ENCODE data around the gene TMC1.

TMC1 gene

GRCh38 chr9:72755836-72756235, 234.4 kb downstream of the TMC1 start:
- no peaks in the 10 kb centered on the region for H3K36me3 ChIP-seq (ENCODE audit: control insufficient read depth in 2 of 2, insufficient read depth in 2 of 2, low read length in 2 of 2)
- H3K4me1 ChIP-seq (ENCODE audit: control insufficient read depth, insufficient read depth, low read length), result no peaks in the 10 kb centered on the region
- H3K9ac ChIP-seq (ENCODE audit: low read length in 2 of 2), result no peak overlapping the region
- no peak overlapping the region for H3K4me3 ChIP-seq (ENCODE audit: low read length in 2 of 2)
- no peaks in the 10 kb centered on the region for H3K9me3 ChIP-seq (ENCODE audit: control insufficient read depth in 2 of 2, low read length in 2 of 2)
- no peaks in the 10 kb centered on the region for H3K27me3 ChIP-seq (ENCODE audit: control insufficient read depth in 1 of 2, insufficient read depth in 2 of 2, low read length in 2 of 2)
- no peak overlapping the region for H3K27ac ChIP-seq (ENCODE audit: low read length)

GRCh38 chr9:72758944-72759343, 237.5 kb downstream of the TMC1 start:
- Histone ChIP-seq H3K9ac (ENCODE audit: low read length in 2 of 2) (no peak overlapping the region), H3K4me3 (ENCODE audit: low read length in 2 of 2) (no peak overlapping the region), H3K9me3 (ENCODE audit: control insufficient read depth in 2 of 2, low read length in 2 of 2) (no peaks in the 10 kb centered on the region), H3K27me3 (ENCODE audit: control insufficient read depth in 1 of 2, insufficient read depth in 2 of 2, low read length in 2 of 2) (no peaks in the 10 kb centered on the region), H3K36me3 (ENCODE audit: control insufficient read depth in 2 of 2, insufficient read depth in 2 of 2, low read length in 2 of 2) (no peaks in the 10 kb centered on the region), H3K4me1 (ENCODE audit: control insufficient read depth, insufficient read depth, low read length) (no peaks in the 10 kb centered on the region), H3K27ac (ENCODE audit: low read length) (no peak overlapping the region)

GRCh38 chr9:72763022-72763421, 241.6 kb downstream of the TMC1 start:
- no peaks in the 10 kb centered on the region for H3K9me3 ChIP-seq (ENCODE audit: control insufficient read depth in 2 of 2, low read length in 2 of 2)
- no peaks in the 10 kb centered on the region for H3K4me1 ChIP-seq (ENCODE audit: control insufficient read depth, insufficient read depth, low read length)
- no peak overlapping the region for H3K4me3 ChIP-seq (ENCODE audit: low read length in 2 of 2)
- no peak overlapping the region for H3K27ac ChIP-seq (ENCODE audit: low read length)
- no peaks in the 10 kb centered on the region for H3K27me3 ChIP-seq (ENCODE audit: control insufficient read depth in 1 of 2, insufficient read depth in 2 of 2, low read length in 2 of 2)
- no peaks in the 10 kb centered on the region for H3K36me3 ChIP-seq (ENCODE audit: control insufficient read depth in 2 of 2, insufficient read depth in 2 of 2, low read length in 2 of 2)
- no peak overlapping the region for H3K9ac ChIP-seq (ENCODE audit: low read length in 2 of 2)

GRCh38 chr9:72769546-72769945, 248.1 kb downstream of the TMC1 start:
- H3K27ac ChIP-seq (ENCODE audit: low read length), result no peak overlapping the region
- H3K9me3 ChIP-seq (ENCODE audit: control insufficient read depth in 2 of 2, low read length in 2 of 2), result no peaks in the 10 kb centered on the region

GRCh38 chr9:72772661-72773060, 251.3 kb downstream of the TMC1 start:
- Histone ChIP-seq H3K36me3 (ENCODE audit: control insufficient read depth in 2 of 2, insufficient read depth in 2 of 2, low read length in 2 of 2) (no peaks in the 10 kb centered on the region), H3K9ac (ENCODE audit: low read length in 2 of 2) (no peak overlapping the region), H3K9me3 (ENCODE audit: control insufficient read depth in 2 of 2, low read length in 2 of 2) (no peaks in the 10 kb centered on the region), H3K27me3 (ENCODE audit: control insufficient read depth in 1 of 2, insufficient read depth in 2 of 2, low read length in 2 of 2) (no peaks in the 10 kb centered on the region), H3K4me3 (ENCODE audit: low read length in 2 of 2) (no peak overlapping the region), H3K27ac (ENCODE audit: low read length) (no peak overlapping the region), H3K4me1 (ENCODE audit: control insufficient read depth, insufficient read depth, low read length) (no peaks in the 10 kb centered on the region)

More at GRCh38 chr9:72769546-72769945, 248.1 kb downstream of the TMC1 start:
- Histone ChIP-seq H3K4me3 (ENCODE audit: low read length in 2 of 2) (no peak overlapping the region), H3K4me1 (ENCODE audit: control insufficient read depth, insufficient read depth, low read length) (no peaks in the 10 kb centered on the region), H3K27me3 (ENCODE audit: control insufficient read depth in 1 of 2, insufficient read depth in 2 of 2, low read length in 2 of 2) (no peaks in the 10 kb centered on the region), H3K36me3 (ENCODE audit: control insufficient read depth in 2 of 2, insufficient read depth in 2 of 2, low read length in 2 of 2) (no peaks in the 10 kb centered on the region), H3K9ac (ENCODE audit: low read length in 2 of 2) (no peak overlapping the region)

- no peaks in the 10 kb centered on the region for H3K27me3 ChIP-seq (ENCODE audit: control insufficient read depth in 1 of 2, insufficient read depth in 2 of 2, low read length in 2 of 2)
- H3K36me3 ChIP-seq (ENCODE audit: control insufficient read depth in 2 of 2, insufficient read depth in 2 of 2, low read length in 2 of 2), result no peaks in the 10 kb centered on the region
- H3K27ac ChIP-seq (ENCODE audit: low read length), result no peak overlapping the region
- no peaks in the 10 kb centered on the region for H3K9me3 ChIP-seq (ENCODE audit: control insufficient read depth in 2 of 2, low read length in 2 of 2)
- no peaks in the 10 kb centered on the region for H3K4me1 ChIP-seq (ENCODE audit: control insufficient read depth, insufficient read depth, low read length)
- no peak overlapping the region for H3K9ac ChIP-seq (ENCODE audit: low read length in 2 of 2)
- no peak overlapping the region for H3K4me3 ChIP-seq (ENCODE audit: low read length in 2 of 2)
These were observed 252.2 kb downstream of the TMC1 start for GRCh38 chr9:72773570-72773969.

- Histone ChIP-seq H3K4me3 (ENCODE audit: low read length in 2 of 2) (no peak overlapping the region), H3K4me1 (ENCODE audit: control insufficient read depth, insufficient read depth, low read length) (no peaks in the 10 kb centered on the region), H3K9ac (ENCODE audit: low read length in 2 of 2) (no peak overlapping the region), H3K27ac (ENCODE audit: low read length) (no peak overlapping the region), H3K27me3 (ENCODE audit: control insufficient read depth in 1 of 2, insufficient read depth in 2 of 2, low read length in 2 of 2) (no peaks in the 10 kb centered on the region), H3K36me3 (ENCODE audit: control insufficient read depth in 2 of 2, insufficient read depth in 2 of 2, low read length in 2 of 2) (no peaks in the 10 kb centered on the region), H3K9me3 (ENCODE audit: control insufficient read depth in 2 of 2, low read length in 2 of 2) (no peaks in the 10 kb centered on the region)
These were observed 254.2 kb downstream of the TMC1 start for GRCh38 chr9:72775570-72775969.

GRCh38 chr9:72779614-72780013, 258.2 kb downstream of the TMC1 start:
- H3K9ac ChIP-seq (ENCODE audit: low read length in 2 of 2), result no peak overlapping the region
- no peak overlapping the region for H3K4me3 ChIP-seq (ENCODE audit: low read length in 2 of 2)
- H3K27ac ChIP-seq (ENCODE audit: low read length), result no peak overlapping the region
- H3K9me3 ChIP-seq (ENCODE audit: control insufficient read depth in 2 of 2, low read length in 2 of 2), result no peaks in the 10 kb centered on the region
- no peaks in the 10 kb centered on the region for H3K36me3 ChIP-seq (ENCODE audit: control insufficient read depth in 2 of 2, insufficient read depth in 2 of 2, low read length in 2 of 2)
- H3K27me3 ChIP-seq (ENCODE audit: control insufficient read depth in 1 of 2, insufficient read depth in 2 of 2, low read length in 2 of 2), result no peaks in the 10 kb centered on the region
- no peaks in the 10 kb centered on the region for H3K4me1 ChIP-seq (ENCODE audit: control insufficient read depth, insufficient read depth, low read length)

- Histone ChIP-seq H3K4me1 (ENCODE audit: control insufficient read depth, insufficient read depth, low read length) (no peaks in the 10 kb centered on the region), H3K9me3 (ENCODE audit: control insufficient read depth in 2 of 2, low read length in 2 of 2) (no peaks in the 10 kb centered on the region), H3K27me3 (ENCODE audit: control insufficient read depth in 1 of 2, insufficient read depth in 2 of 2, low read length in 2 of 2) (no peaks in the 10 kb centered on the region), H3K36me3 (ENCODE audit: control insufficient read depth in 2 of 2, insufficient read depth in 2 of 2, low read length in 2 of 2) (no peaks in the 10 kb centered on the region), H3K9ac (ENCODE audit: low read length in 2 of 2) (no peak overlapping the region), H3K27ac (ENCODE audit: low read length) (no peak overlapping the region), H3K4me3 (ENCODE audit: low read length in 2 of 2) (no peak overlapping the region)
These were observed 265.5 kb downstream of the TMC1 start for GRCh38 chr9:72786948-72787347.

- Histone ChIP-seq H3K9me3 (ENCODE audit: control insufficient read depth in 2 of 2, low read length in 2 of 2) (peaks cover 0 to 3% of the 10 kb centered on the region in 2 donors), H3K4me1 (ENCODE audit: control insufficient read depth, insufficient read depth, low read length) (no peaks in the 10 kb centered on the region), H3K27me3 (ENCODE audit: control insufficient read depth in 1 of 2, insufficient read depth in 2 of 2, low read length in 2 of 2) (no peaks in the 10 kb centered on the region), H3K9ac (ENCODE audit: low read length in 2 of 2) (no peak overlapping the region), H3K27ac (ENCODE audit: low read length) (no peak overlapping the region), H3K36me3 (ENCODE audit: control insufficient read depth in 2 of 2, insufficient read depth in 2 of 2, low read length in 2 of 2) (no peaks in the 10 kb centered on the region), H3K4me3 (ENCODE audit: low read length in 2 of 2) (no peak overlapping the region)
These were observed 267.7 kb downstream of the TMC1 start for GRCh38 chr9:72788966-72789735.

GRCh38 chr9:72789885-72790284, 268.5 kb downstream of the TMC1 start:
- Histone ChIP-seq H3K9me3 (ENCODE audit: control insufficient read depth in 2 of 2, low read length in 2 of 2) (peaks cover 0 to 4% of the 10 kb centered on the region in 2 donors), H3K27me3 (ENCODE audit: control insufficient read depth in 1 of 2, insufficient read depth in 2 of 2, low read length in 2 of 2) (no peaks in the 10 kb centered on the region), H3K36me3 (ENCODE audit: control insufficient read depth in 2 of 2, insufficient read depth in 2 of 2, low read length in 2 of 2) (no peaks in the 10 kb centered on the region), H3K4me3 (ENCODE audit: low read length in 2 of 2) (no peak overlapping the region), H3K27ac (ENCODE audit: low read length) (no peak overlapping the region), H3K9ac (ENCODE audit: low read length in 2 of 2) (no peak overlapping the region), H3K4me1 (ENCODE audit: control insufficient read depth, insufficient read depth, low read length) (no peaks in the 10 kb centered on the region)
